ENCODE measurements around the gene TJP3. TPM values are rescaled to one million over a fixed set of nuclear protein-coding genes. Genes with fewer than 3 reads are reported as not detected.

The TJP3 gene
- polyA plus RNA-seq, 2 donors, result 44.5 to 118 TPM

DNA sequence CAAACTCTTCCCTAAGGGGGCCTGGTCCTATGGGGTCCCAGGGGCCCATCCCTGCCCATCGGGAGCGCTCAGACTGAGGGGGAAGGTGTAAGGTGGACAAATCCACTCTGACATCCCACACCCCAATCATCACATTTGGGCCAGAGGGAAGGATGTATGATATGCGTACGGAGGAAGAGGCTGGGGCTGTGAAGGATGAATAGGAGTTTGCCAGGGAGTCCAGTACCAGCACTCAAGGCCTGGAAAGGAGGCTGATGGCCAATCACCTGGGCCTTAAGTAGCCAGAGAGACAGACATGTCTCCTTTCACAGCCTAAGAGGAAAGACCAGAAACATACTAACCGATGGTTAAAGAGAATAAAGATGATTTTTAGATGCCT, 14.9 kb downstream of the TJP3 start:
- Histone ChIP-seq H3K4me1 (ENCODE audit: control insufficient read depth in 2 of 2, insufficient read depth in 2 of 2, low read length in 1 of 2) (peaks cover 2% of the 10 kb centered on the region in 2 donors), H3K9me3 (ENCODE audit: control insufficient read depth in 2 of 2, insufficient read depth in 1 of 2, low read depth in 1 of 2, low read length in 1 of 2) (no peaks in the 10 kb centered on the region), H3K27ac (ENCODE audit: low read depth in 2 of 2, low read length in 1 of 2) (peak overlapping the region in 1 of 2 donors; percentile 24), H3K27me3 (ENCODE audit: control insufficient read depth in 1 of 2, insufficient read depth in 2 of 2, low read length in 2 of 2) (peaks cover 0 to 4% of the 10 kb centered on the region in 2 donors), H3K36me3 (ENCODE audit: control insufficient read depth in 2 of 2, insufficient read depth in 2 of 2, low read length in 1 of 2) (no peaks in the 10 kb centered on the region), H3K4me3 (ENCODE audit: low read depth in 1 of 2, low read length in 2 of 2) (peak overlapping the region in 1 of 2 donors; percentile 51)
- WGBS, 2 donors, result 85 to 86% methylated on average over 5 of the region's 5 CpGs

DNA sequence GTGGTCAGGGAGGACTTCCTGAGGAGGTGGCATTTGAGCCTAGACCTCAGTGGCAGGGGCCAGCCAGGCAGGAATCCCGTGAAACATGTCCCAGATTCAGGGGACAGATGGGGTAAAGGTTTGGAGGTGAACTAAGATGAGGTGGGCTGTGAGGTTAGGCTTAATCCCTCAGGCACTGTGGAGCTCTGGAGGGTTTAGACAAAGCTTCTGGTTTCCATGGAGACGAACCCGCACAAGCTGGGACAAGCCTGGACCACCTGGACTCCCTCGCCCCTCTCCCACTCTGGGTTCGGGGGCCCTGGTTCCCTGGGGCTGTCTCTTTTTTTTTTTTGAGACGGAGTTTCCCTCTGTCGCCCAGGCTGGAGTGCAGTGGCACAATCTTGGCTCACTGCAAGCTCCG, 15.7 kb downstream of the TJP3 start:
- Histone ChIP-seq H3K4me3 (ENCODE audit: low read depth in 1 of 2, low read length in 2 of 2) (no peak overlapping the region), H3K9me3 (ENCODE audit: control insufficient read depth in 2 of 2, insufficient read depth in 1 of 2, low read depth in 1 of 2, low read length in 1 of 2) (no peaks in the 10 kb centered on the region), H3K27ac (ENCODE audit: low read depth in 2 of 2, low read length in 1 of 2) (no peak overlapping the region), H3K36me3 (ENCODE audit: control insufficient read depth in 2 of 2, insufficient read depth in 2 of 2, low read length in 1 of 2) (no peaks in the 10 kb centered on the region), H3K27me3 (ENCODE audit: control insufficient read depth in 1 of 2, insufficient read depth in 2 of 2, low read length in 2 of 2) (peaks cover 0 to 4% of the 10 kb centered on the region in 2 donors), H3K4me1 (ENCODE audit: control insufficient read depth in 2 of 2, insufficient read depth in 2 of 2, low read length in 1 of 2) (peaks cover 2% of the 10 kb centered on the region in 2 donors)
- WGBS, 2 donors, result 40 to 43% methylated on average over 8 of the region's 8 CpGs

- H3K27ac ChIP-seq (ENCODE audit: low read depth in 2 of 2, low read length in 1 of 2), result no peak overlapping the region
- H3K4me3 ChIP-seq (ENCODE audit: low read depth in 1 of 2, low read length in 2 of 2), result no peak overlapping the region
- H3K4me1 ChIP-seq (ENCODE audit: control insufficient read depth in 2 of 2, insufficient read depth in 2 of 2, low read length in 1 of 2), result peaks cover 2% of the 10 kb centered on the region in 2 donors
- H3K9me3 ChIP-seq (ENCODE audit: control insufficient read depth in 2 of 2, insufficient read depth in 1 of 2, low read depth in 1 of 2, low read length in 1 of 2), result no peaks in the 10 kb centered on the region
- peaks cover 0 to 2% of the 10 kb centered on the region in 2 donors for H3K36me3 ChIP-seq (ENCODE audit: control insufficient read depth in 2 of 2, insufficient read depth in 2 of 2, low read length in 1 of 2)
- WGBS, 2 donors, result 46 to 50% methylated on average over 3 of the region's 3 CpGs
- peaks cover 0 to 4% of the 10 kb centered on the region in 2 donors for H3K27me3 ChIP-seq (ENCODE audit: control insufficient read depth in 1 of 2, insufficient read depth in 2 of 2, low read length in 2 of 2)
These were observed 16.9 kb downstream of the TJP3 start for GRCh38 chr19:3725121-3725520.

DNA sequence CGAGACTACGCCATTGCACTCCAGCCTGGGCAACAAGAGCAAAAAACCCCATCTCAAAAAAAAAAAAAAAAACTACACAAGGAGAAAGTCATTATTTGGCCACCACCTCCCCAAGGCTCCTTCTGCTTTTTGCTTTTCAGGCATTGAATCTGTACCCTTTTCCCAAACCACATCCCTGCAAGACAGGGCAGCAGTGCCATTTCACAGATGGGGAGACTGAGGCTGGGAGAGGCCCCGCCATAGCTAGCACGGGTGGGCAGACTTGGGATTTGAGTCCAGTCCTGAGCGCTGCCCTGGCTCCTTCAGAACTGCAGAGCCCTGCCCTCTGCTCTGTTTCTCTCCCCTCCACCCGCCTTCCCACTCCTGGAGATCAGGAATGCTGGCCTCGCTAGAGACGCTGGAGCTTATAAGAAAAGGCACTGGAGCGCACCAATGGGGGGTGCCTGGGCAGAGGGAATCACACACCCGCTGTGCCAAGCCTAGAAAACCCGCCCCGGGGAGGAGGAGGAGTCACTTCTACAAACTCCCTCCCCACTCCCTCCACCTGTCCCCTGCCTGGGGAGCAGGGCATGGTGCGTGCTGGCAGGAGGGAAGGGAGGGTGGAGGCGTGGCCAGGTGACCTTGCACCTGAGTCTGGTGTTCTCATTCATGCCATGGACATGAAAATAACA, 17.6 kb downstream of the TJP3 start:
- no peak overlapping the region for H3K27ac ChIP-seq (ENCODE audit: low read depth in 2 of 2, low read length in 1 of 2)
- no peaks in the 10 kb centered on the region for H3K9me3 ChIP-seq (ENCODE audit: control insufficient read depth in 2 of 2, insufficient read depth in 1 of 2, low read depth in 1 of 2, low read length in 1 of 2)
- H3K27me3 ChIP-seq (ENCODE audit: control insufficient read depth in 1 of 2, insufficient read depth in 2 of 2, low read length in 2 of 2), result peaks cover 0 to 4% of the 10 kb centered on the region in 2 donors

GRCh38 chr19:3730457-3730958, 22.3 kb downstream of the TJP3 start:
- Histone ChIP-seq H3K4me1 (ENCODE audit: control insufficient read depth in 2 of 2, insufficient read depth in 2 of 2, low read length in 1 of 2) (no peaks in the 10 kb centered on the region), H3K27me3 (ENCODE audit: control insufficient read depth in 1 of 2, insufficient read depth in 2 of 2, low read length in 2 of 2) (no peaks in the 10 kb centered on the region), H3K36me3 (ENCODE audit: control insufficient read depth in 2 of 2, insufficient read depth in 2 of 2, low read length in 1 of 2) (peaks cover 0 to 7% of the 10 kb centered on the region in 2 donors), H3K4me3 (ENCODE audit: low read depth in 1 of 2, low read length in 2 of 2) (no peak overlapping the region), H3K9me3 (ENCODE audit: control insufficient read depth in 2 of 2, insufficient read depth in 1 of 2, low read depth in 1 of 2, low read length in 1 of 2) (no peaks in the 10 kb centered on the region), H3K27ac (ENCODE audit: low read depth in 2 of 2, low read length in 1 of 2) (no peak overlapping the region)
- 94 to 95% methylated on average over 32 of the region's 32 CpGs for WGBS, 2 donors

More for the DNA sequence above, 17.6 kb downstream of the TJP3 start:
- peaks cover 0 to 2% of the 10 kb centered on the region in 2 donors for H3K36me3 ChIP-seq (ENCODE audit: control insufficient read depth in 2 of 2, insufficient read depth in 2 of 2, low read length in 1 of 2)
- no peak overlapping the region for H3K4me3 ChIP-seq (ENCODE audit: low read depth in 1 of 2, low read length in 2 of 2)
- peaks cover 2% of the 10 kb centered on the region in 2 donors for H3K4me1 ChIP-seq (ENCODE audit: control insufficient read depth in 2 of 2, insufficient read depth in 2 of 2, low read length in 1 of 2)
- WGBS, 2 donors, result 23 to 28% methylated on average over 14 of the region's 14 CpGs

- no peaks in the 10 kb centered on the region for H3K27me3 ChIP-seq (ENCODE audit: control insufficient read depth in 1 of 2, insufficient read depth in 2 of 2, low read length in 2 of 2)
- no peaks in the 10 kb centered on the region for H3K9me3 ChIP-seq (ENCODE audit: control insufficient read depth in 2 of 2, insufficient read depth in 1 of 2, low read depth in 1 of 2, low read length in 1 of 2)
- H3K4me3 ChIP-seq (ENCODE audit: low read depth in 1 of 2, low read length in 2 of 2), result no peak overlapping the region
- 89 to 96% methylated on average over 1 of the region's 1 CpG for WGBS, 2 donors
- no peaks in the 10 kb centered on the region for H3K4me1 ChIP-seq (ENCODE audit: control insufficient read depth in 2 of 2, insufficient read depth in 2 of 2, low read length in 1 of 2)
- no peak overlapping the region for H3K27ac ChIP-seq (ENCODE audit: low read depth in 2 of 2, low read length in 1 of 2)
- H3K36me3 ChIP-seq (ENCODE audit: control insufficient read depth in 2 of 2, insufficient read depth in 2 of 2, low read length in 1 of 2), result peaks cover 0 to 13% of the 10 kb centered on the region in 2 donors
These were observed 23.9 kb downstream of the TJP3 start for GRCh38 chr19:3732108-3732507.

- Histone ChIP-seq H3K27me3 (ENCODE audit: control insufficient read depth in 1 of 2, insufficient read depth in 2 of 2, low read length in 2 of 2) (no peaks in the 10 kb centered on the region), H3K36me3 (ENCODE audit: control insufficient read depth in 2 of 2, insufficient read depth in 2 of 2, low read length in 1 of 2) (peaks cover 0 to 18% of the 10 kb centered on the region in 2 donors)
- WGBS, 2 donors, result 83% methylated on average over 20 of the region's 20 CpGs
These were observed 25.5 kb downstream of the TJP3 start for GRCh38 chr19:3733549-3734309.

GRCh38 chr19:3734310-3734600, 26.1 kb downstream of the TJP3 start:
- H3K27me3 ChIP-seq (ENCODE audit: control insufficient read depth in 1 of 2, insufficient read depth in 2 of 2, low read length in 2 of 2), result no peaks in the 10 kb centered on the region
- peaks cover 0 to 20% of the 10 kb centered on the region in 2 donors for H3K36me3 ChIP-seq (ENCODE audit: control insufficient read depth in 2 of 2, insufficient read depth in 2 of 2, low read length in 1 of 2)
- H3K4me3 ChIP-seq (ENCODE audit: low read depth in 1 of 2, low read length in 2 of 2), result no peak overlapping the region
- no peak overlapping the region for H3K27ac ChIP-seq (ENCODE audit: low read depth in 2 of 2, low read length in 1 of 2)
- H3K9me3 ChIP-seq (ENCODE audit: control insufficient read depth in 2 of 2, insufficient read depth in 1 of 2, low read depth in 1 of 2, low read length in 1 of 2), result no peaks in the 10 kb centered on the region
- no peaks in the 10 kb centered on the region for H3K4me1 ChIP-seq (ENCODE audit: control insufficient read depth in 2 of 2, insufficient read depth in 2 of 2, low read length in 1 of 2)
- 92 to 93% methylated on average over 13 to 14 of the region's 14 CpGs for WGBS, 2 donors

More at GRCh38 chr19:3733549-3734309, 25.5 kb downstream of the TJP3 start:
- Histone ChIP-seq H3K9me3 (ENCODE audit: control insufficient read depth in 2 of 2, insufficient read depth in 1 of 2, low read depth in 1 of 2, low read length in 1 of 2) (no peaks in the 10 kb centered on the region), H3K4me1 (ENCODE audit: control insufficient read depth in 2 of 2, insufficient read depth in 2 of 2, low read length in 1 of 2) (no peaks in the 10 kb centered on the region), H3K27ac (ENCODE audit: low read depth in 2 of 2, low read length in 1 of 2) (no peak overlapping the region), H3K4me3 (ENCODE audit: low read depth in 1 of 2, low read length in 2 of 2) (no peak overlapping the region)

- Histone ChIP-seq H3K9me3 (ENCODE audit: control insufficient read depth in 2 of 2, insufficient read depth in 1 of 2, low read depth in 1 of 2, low read length in 1 of 2) (no peaks in the 10 kb centered on the region), H3K27me3 (ENCODE audit: control insufficient read depth in 1 of 2, insufficient read depth in 2 of 2, low read length in 2 of 2) (no peaks in the 10 kb centered on the region), H3K27ac (ENCODE audit: low read depth in 2 of 2, low read length in 1 of 2) (no peak overlapping the region), H3K4me1 (ENCODE audit: control insufficient read depth in 2 of 2, insufficient read depth in 2 of 2, low read length in 1 of 2) (no peaks in the 10 kb centered on the region), H3K36me3 (ENCODE audit: control insufficient read depth in 2 of 2, insufficient read depth in 2 of 2, low read length in 1 of 2) (peaks cover 0 to 23% of the 10 kb centered on the region in 2 donors), H3K4me3 (ENCODE audit: low read depth in 1 of 2, low read length in 2 of 2) (no peak overlapping the region)
- 86 to 87% methylated on average over 21 of the region's 21 CpGs for WGBS, 2 donors
These were observed 28.0 kb downstream of the TJP3 start for GRCh38 chr19:3736106-3736724.

Measured in esophagus (tissue), 2 donors.